Endodermal cell (in vitro differentiated cells): ENCODE results near the gene EIF2B5. TPM values are rescaled to one million over a fixed set of nuclear protein-coding genes. Genes with fewer than 3 reads are reported as not detected.

ENCODE experiments used
- DNase-seq: peaks from one replicate; pipeline ENCODE4 v3.0.0-alpha.2; 2017
- H3K27ac ChIP-seq: 2 replicates; pipeline ENCODE4 v1.5.1; 2013; ENCODE audit warnings: mild to moderate bottlenecking, low read depth, low read length, moderate library complexity
- H3K27me3 ChIP-seq: 2 replicates; pipeline ENCODE4 v1.6.1; 2013; ENCODE audit warnings: mild to moderate bottlenecking, low read length, moderate library complexity; ENCODE audit not compliant: insufficient read depth, control insufficient read depth, poor library complexity, severe bottlenecking
- H3K36me3 ChIP-seq: 2 replicates; pipeline ENCODE4 v1.7.0; 2013; ENCODE audit warnings: mild to moderate bottlenecking, low read length, moderate library complexity; ENCODE audit not compliant: control insufficient read depth, insufficient read depth
- H3K4me1 ChIP-seq: one replicate; pipeline ENCODE4 v1.7.0; 2013; ENCODE audit warnings: low read length; ENCODE audit not compliant: control insufficient read depth, insufficient read depth
- H3K4me3 ChIP-seq: 2 replicates; pipeline ENCODE4 v1.5.1; 2013; ENCODE audit warnings: mild to moderate bottlenecking, low read length, moderate library complexity
- H3K9ac ChIP-seq: 2 replicates; pipeline ENCODE4 v1.6.1; 2013; ENCODE audit warnings: mild to moderate bottlenecking, low read length, moderate library complexity; ENCODE audit not compliant: poor library complexity, severe bottlenecking; ENCODE audit errors: extremely low read depth
- H3K9me3 ChIP-seq: 2 replicates; pipeline ENCODE4 v1.6.1; 2013; ENCODE audit warnings: mild to moderate bottlenecking, low read length, moderate library complexity; ENCODE audit not compliant: control insufficient read depth
- H3K27ac Mint-ChIP-seq: 2 replicates; pipeline ENCODE4 v1.8.0; 2020; ENCODE audit warnings: mixed read lengths
- H3K27me3 Mint-ChIP-seq: 2 replicates; pipeline ENCODE4 v1.8.0; 2021; ENCODE audit warnings: mild to moderate bottlenecking, mixed read lengths; ENCODE audit not compliant: insufficient read depth
- H3K36me3 Mint-ChIP-seq: 2 replicates; pipeline ENCODE4 v1.8.0; 2020; ENCODE audit warnings: low read depth, mixed read lengths
- H3K4me1 Mint-ChIP-seq: 2 replicates; pipeline ENCODE4 v1.8.0; 2020; ENCODE audit warnings: mixed read lengths
- H3K4me3 Mint-ChIP-seq: 2 replicates; pipeline ENCODE4 v1.8.0; 2020; ENCODE audit warnings: mild to moderate bottlenecking, moderate library complexity, mixed read lengths
- H3K9me3 Mint-ChIP-seq: 2 replicates; pipeline ENCODE4 v1.8.0; 2020; ENCODE audit warnings: mild to moderate bottlenecking, mixed read lengths
- CTCF ChIP-seq: fragments of 200-600 bp; sonication (generic); conservative IDR thresholded peaks from 2 replicates; pipeline ENCODE4 v1.5.0; 2021; ENCODE audit warnings: antibody characterized with exemption, mild to moderate bottlenecking
- WGBS, 2 experiments: methylation state at CpG; one replicate each; pipeline versions ENCODE4 v1.1.5 to v1.1.7; 2013; ENCODE audit warnings: missing lambda C conversion rate in 2 of 2, mixed read lengths in 1 of 2; ENCODE audit not compliant: insufficient coverage in 1 of 2, insufficient read length in 1 of 2; 5-methylcytosine and 5-hydroxymethylcytosine counted together
- total RNA-seq, 2 donors: library from RNA; stranded (reverse); fragmentation: NEBNext Ultra II Directional in 1 of 2; extraction: Animal tissue kit (Norgen Biotek cat#: 25700) in 1 of 2; gene quantifications; 2 replicates in 1 of 2; 3 replicates in 1 of 2; pipeline ENCODE4 v1.2.1, GENCODE V29; 2021

Gene EIF2B5
- total RNA-seq, 2 donors from 2014 or later, result 33.4 to 37.5 TPM

- no peak for TF ChIP-seq CTCF
- Mint-ChIP-seq H3K27ac (no peak overlapping the region), H3K27me3 (no peaks in the 10 kb centered on the region), H3K36me3 (peaks cover 53% of the 10 kb centered on the region), H3K9me3 (no peaks in the 10 kb centered on the region), H3K4me3 (no peak overlapping the region), H3K4me1 (no peaks in the 10 kb centered on the region)
- Histone ChIP-seq H3K27ac (no peak overlapping the region), H3K4me1 (no peaks in the 10 kb centered on the region), H3K4me3 (no peak overlapping the region), H3K9me3 (no peaks in the 10 kb centered on the region), H3K9ac (no peak overlapping the region), H3K36me3 (peaks cover 58% of the 10 kb centered on the region), H3K27me3 (no peaks in the 10 kb centered on the region)
- peak; percentile 28 for DNase-seq
- 90 to 93% methylated on average over 9 of the region's 9 CpGs for WGBS, 2 experiments
Observed at GRCh38 chr3:184193991-184194539, 58.9 kb downstream of the EIF2B5 start.

Other genes starting within 250 kb of the EIF2B5 start
- gene ABCC5, start 117.5 kb upstream of the EIF2B5 start, total RNA-seq, result 10 to 100 TPM; 32.8 to 35.7 TPM
- not detected for gene HTR3D, start 103.6 kb upstream of the EIF2B5 start, total RNA-seq
- not detected for gene HTR3C, start 82.3 kb upstream of the EIF2B5 start, total RNA-seq
- not detected for gene HTR3E, start 38.3 kb upstream of the EIF2B5 start, total RNA-seq
- 10 to 100 TPM; 90.5 to 95.1 TPM for gene DVL3, start 20.0 kb downstream of the EIF2B5 start, total RNA-seq
- 100 to 1,000 TPM; 412 to 450 TPM for gene AP2M1, start 39.5 kb downstream of the EIF2B5 start, total RNA-seq
- gene ABCF3, start 50.8 kb downstream of the EIF2B5 start, total RNA-seq, result 10 to 100 TPM; 57.6 to 57.8 TPM
- gene VWA5B2, start 94.2 kb downstream of the EIF2B5 start, total RNA-seq, result under 1 TPM; 0.62 to 0.97 TPM
- gene ALG3, start 113.6 kb downstream of the EIF2B5 start, total RNA-seq, result 10 to 100 TPM; 37.3 to 42.5 TPM
- gene EEF1AKMT4, start 114.3 kb downstream of the EIF2B5 start, total RNA-seq, result 1 to 10 TPM; 4.5 to 5.2 TPM
- 1 to 10 TPM in 1 of 2 donors, under 1 TPM in 1; 0.33 to 1.8 TPM for gene CAMK2N2, start 126.2 kb downstream of the EIF2B5 start, total RNA-seq
- gene ECE2, start 140.7 kb downstream of the EIF2B5 start, total RNA-seq, result not detected
- gene PSMD2, start 163.9 kb downstream of the EIF2B5 start, total RNA-seq, result 100 to 1,000 TPM; 332 TPM
- gene EIF4G1, start 179.2 kb downstream of the EIF2B5 start, total RNA-seq, result 100 to 1,000 TPM; 408 to 475 TPM
- gene FAM131A, start 202.2 kb downstream of the EIF2B5 start, total RNA-seq, result 10 to 100 TPM; 18.3 to 24.1 TPM
- 10 to 100 TPM; 32.4 to 38.4 TPM for gene CLCN2, start 226.2 kb downstream of the EIF2B5 start, total RNA-seq
- gene POLR2H, start 226.4 kb downstream of the EIF2B5 start, total RNA-seq, result 100 to 1,000 TPM in 1 of 2 donors, 10 to 100 TPM in 1; 95.9 to 117 TPM
- 1 to 10 TPM; 1.4 to 1.7 TPM for gene THPO, start 242.8 kb downstream of the EIF2B5 start, total RNA-seq
- gene CHRD, start 244.7 kb downstream of the EIF2B5 start, total RNA-seq, result 10 to 100 TPM in 1 of 2 donors, 1 to 10 TPM in 1; 5.0 to 17.4 TPM